ENCODE measurements around the gene CD109. TPM values are rescaled to one million over a fixed set of nuclear protein-coding genes. Genes with fewer than 3 reads are reported as not detected.

Gene CD109
- total and polyA plus RNA-seq, 2 of the 4 experiments (the other 2 are of a cell fraction): 3.6 to 5.0 TPM

DNA sequence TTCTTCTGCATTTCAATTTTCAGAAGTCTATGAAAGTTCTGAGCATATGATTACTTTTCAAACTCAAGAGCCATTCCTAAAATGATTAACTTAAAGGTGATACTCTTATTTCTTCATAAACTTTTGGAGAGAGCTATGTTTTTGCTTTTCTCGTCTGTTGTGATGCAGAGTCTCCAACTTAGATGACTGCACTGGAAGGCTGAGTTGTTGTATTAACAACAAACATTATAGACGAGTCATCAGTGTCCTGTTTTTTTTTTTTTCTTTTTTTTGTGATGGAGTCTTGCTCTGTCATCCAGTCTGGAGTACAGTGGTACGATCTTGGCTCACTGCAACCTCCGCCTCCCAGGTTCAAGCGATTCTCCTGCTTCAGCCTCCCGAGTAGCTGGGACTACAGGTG is 101.9 kb downstream of the CD109 start:
- intact Hi-C loops (cut with micrococcal nuclease) (loop anchor here (1.0 kb wide), 1 partner anchor 54 kb away; no protein-coding TSS in a partner anchor), dilution Hi-C loops (cut with HindIII; ENCODE audit: low sequenced_read_pairs, unreplicated experiment) (no loop called here), in situ Hi-C loops (cut with MboI; ENCODE audit: low sequenced_read_pairs) (no loop called here)
- BruUV-seq (replicated peaks): no TSS peak
- H2BK5ac ChIP-seq (ENCODE audit: low read depth, low read length, poor library complexity, severe bottlenecking): peak overlapping the region; percentile 42
- ChIA-PET CTCF (interaction anchor here (0.6 to 1.4 kb wide), 5 partner anchors 12 to 1411 kb away, joined by 3 to 8 read pairs (median 3); no protein-coding TSS in a partner anchor), POLR2A (ENCODE audit: unreplicated experiment) (interaction anchor here (0.6 kb wide), 1 partner anchor 1411 kb away, joined by 3 read pairs; no protein-coding TSS in a partner anchor)
- no peak for TF ChIP-seq NFE2L2 (IDR thresholded peaks at IDR 0.05; ENCODE audit: low read depth, low read length)
- no peak for TF ChIP-seq RFX5 (IDR thresholded peaks at IDR 0.05; ENCODE audit: low read depth, low read length)
- TF ChIP-seq RCOR1 (IDR thresholded peaks at IDR 0.05; ENCODE audit: insufficient replicate concordance, low read length): no peak
- no peak for TF ChIP-seq FOS (IDR thresholded peaks at IDR 0.05; ENCODE audit: low read depth, low read length)
- TF ChIP-seq SMC3 (IDR thresholded peaks at IDR 0.05; ENCODE audit: low read depth, low read length): no peak
- TF ChIP-seq POLR2A (IDR thresholded peaks at IDR 0.05; ENCODE audit: low read depth, low read length): no peak
- TF ChIP-seq MXI1 (IDR thresholded peaks at IDR 0.05; ENCODE audit: borderline replicate concordance, low read depth, low read length): no peak
- no peak for TF ChIP-seq CHD1 (IDR thresholded peaks at IDR 0.05; ENCODE audit: low read depth, low read length)
- TF ChIP-seq, protein P1, sequence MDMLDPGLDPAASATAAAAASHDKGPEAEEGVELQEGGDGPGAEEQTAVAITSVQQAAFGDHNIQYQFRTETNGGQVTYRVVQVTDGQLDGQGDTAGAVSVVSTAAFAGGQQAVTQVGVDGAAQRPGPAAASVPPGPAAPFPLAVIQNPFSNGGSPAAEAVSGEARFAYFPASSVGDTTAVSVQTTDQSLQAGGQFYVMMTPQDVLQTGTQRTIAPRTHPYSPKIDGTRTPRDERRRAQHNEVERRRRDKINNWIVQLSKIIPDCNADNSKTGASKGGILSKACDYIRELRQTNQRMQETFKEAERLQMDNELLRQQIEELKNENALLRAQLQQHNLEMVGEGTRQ (IDR thresholded peaks at IDR 0.05; ENCODE audit: low read depth, low read length): no peak
- TF ChIP-seq, protein P2, sequence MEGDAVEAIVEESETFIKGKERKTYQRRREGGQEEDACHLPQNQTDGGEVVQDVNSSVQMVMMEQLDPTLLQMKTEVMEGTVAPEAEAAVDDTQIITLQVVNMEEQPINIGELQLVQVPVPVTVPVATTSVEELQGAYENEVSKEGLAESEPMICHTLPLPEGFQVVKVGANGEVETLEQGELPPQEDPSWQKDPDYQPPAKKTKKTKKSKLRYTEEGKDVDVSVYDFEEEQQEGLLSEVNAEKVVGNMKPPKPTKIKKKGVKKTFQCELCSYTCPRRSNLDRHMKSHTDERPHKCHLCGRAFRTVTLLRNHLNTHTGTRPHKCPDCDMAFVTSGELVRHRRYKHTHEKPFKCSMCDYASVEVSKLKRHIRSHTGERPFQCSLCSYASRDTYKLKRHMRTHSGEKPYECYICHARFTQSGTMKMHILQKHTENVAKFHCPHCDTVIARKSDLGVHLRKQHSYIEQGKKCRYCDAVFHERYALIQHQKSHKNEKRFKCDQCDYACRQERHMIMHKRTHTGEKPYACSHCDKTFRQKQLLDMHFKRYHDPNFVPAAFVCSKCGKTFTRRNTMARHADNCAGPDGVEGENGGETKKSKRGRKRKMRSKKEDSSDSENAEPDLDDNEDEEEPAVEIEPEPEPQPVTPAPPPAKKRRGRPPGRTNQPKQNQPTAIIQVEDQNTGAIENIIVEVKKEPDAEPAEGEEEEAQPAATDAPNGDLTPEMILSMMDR (conservative IDR thresholded peaks at IDR 0.05; ENCODE audit: low read depth, low read length): no peak
- TF ChIP-seq MAZ (IDR thresholded peaks at IDR 0.05; ENCODE audit: borderline replicate concordance, low read depth, low read length): no peak
- H3K23ac ChIP-seq (ENCODE audit: low read depth, low read length): no peak overlapping the region
- no peak overlapping the region for H2BK20ac ChIP-seq (ENCODE audit: low read depth, low read length)
- H2AK5ac ChIP-seq (ENCODE audit: low read depth, low read length): no peak overlapping the region
- H2AFZ ChIP-seq (replicated peaks; ENCODE audit: low read length, poor library complexity): no peak overlapping the region
- no peak overlapping the region for H2BK120ac ChIP-seq (ENCODE audit: low read depth, low read length)
- peaks cover 6% of the 10 kb centered on the region for H3K9me1 ChIP-seq (ENCODE audit: insufficient read depth, low read length)
- no peaks in the 10 kb centered on the region; a peak in 1 of 4 replicates for H3K79me1 ChIP-seq (ENCODE audit: low read depth in 1 of 2, low read length in 2 of 2)
- ATAC-seq (ENCODE audit: low read depth) (peak; percentile 41), DNase-seq (peak; percentile 60)
- no peak overlapping the region for H3K4me2 ChIP-seq (ENCODE audit: low read depth, low read length)
- no peak overlapping the region for H4K91ac ChIP-seq (ENCODE audit: insufficient read depth, low read depth, low read length)
- H3K36me3 ChIP-seq (ENCODE audit: control insufficient read depth, insufficient read depth, low read length): peaks cover 3% of the 10 kb centered on the region; the same call in 1 of the 2 replicates
- H3K4me1 ChIP-seq (ENCODE audit: control insufficient read depth, insufficient read depth, low read length): peaks cover 10% of the 10 kb centered on the region
- H3K9ac ChIP-seq (ENCODE audit: low read depth, low read length): no peak overlapping the region
- no peak overlapping the region for H2BK15ac ChIP-seq (ENCODE audit: low read depth, low read length)
- H4K5ac ChIP-seq (ENCODE audit: low read depth, low read length): no peak overlapping the region
- H2AK9ac ChIP-seq (replicated peaks; ENCODE audit: low read depth, low read length, poor library complexity): no peak overlapping the region
- H3K9me3 ChIP-seq (ENCODE audit: control insufficient read depth, insufficient read depth, low read length): no peaks in the 10 kb centered on the region
- no peak overlapping the region for H4K8ac ChIP-seq (ENCODE audit: low read depth in 2 of 2, low read length in 2 of 2)
- H3K18ac ChIP-seq (ENCODE audit: low read depth, low read length): no peak overlapping the region
- no CpG with 5 or more reads among the region's 6 CpGs for WGBS, 2 experiments (ENCODE audit: extremely low coverage in 2 of 2, insufficient read length in 1 of 2)
- H3K4ac ChIP-seq (ENCODE audit: low read depth, low read length): no peak overlapping the region
- no peak overlapping the region for H3K27ac ChIP-seq (ENCODE audit: insufficient read depth, low read length)
- no peak overlapping the region for H3K14ac ChIP-seq (replicated peaks; ENCODE audit: low read depth, low read length)
- H3K56ac ChIP-seq (ENCODE audit: extremely low read depth, insufficient read depth, low read length): no peak overlapping the region
- H3K4me3 ChIP-seq (ENCODE audit: insufficient read depth, low read depth, low read length): no peak overlapping the region
- H3K27me3 ChIP-seq (ENCODE audit: control insufficient read depth, insufficient read depth, low read length): no peaks in the 10 kb centered on the region
- no peaks in the 10 kb centered on the region for H4K20me1 ChIP-seq (ENCODE audit: insufficient read depth, low read length)

Data from IMR-90 (cell line).